HepG2 (cell line): ENCODE measurements around the gene CYP20A1. TPM values are rescaled to one million over a fixed set of nuclear protein-coding genes. Genes with fewer than 3 reads are reported as not detected.

Experiments used
- EHMT2 ChIP-seq: fragments of 200-600 bp; sonication (generic); IDR thresholded peaks from 2 replicates; pipeline ENCODE4 v1.7.0; 2017; ENCODE audit warnings: antibody characterized with exemption, low read depth, low read length, borderline replicate concordance
- ESRRA ChIP-seq: sonication (generic); formaldehyde crosslinking; IDR thresholded peaks from 2 replicates; pipeline ENCODE4 v1.5.1; 2020; ENCODE audit warnings: mild to moderate bottlenecking, low read depth, missing genetic modification reagents
- HBP1 ChIP-seq: IDR thresholded peaks from 2 replicates; pipeline ENCODE4 v1.6.1; 2016; ENCODE audit warnings: low read depth, control low read depth
- HNF4G ChIP-seq, 2 experiments: sonication (generic) in 1 of 2; formaldehyde crosslinking in 1 of 2; IDR thresholded peaks; 2 replicates each; pipeline versions ENCODE4 v1.4.0 to v1.6.1; 2011 to 2020; ENCODE audit warnings: borderline replicate concordance in 2 of 2, low read depth in 2 of 2, mild to moderate bottlenecking in 2 of 2, low read length in 1 of 2, missing genetic modification reagents in 1 of 2, moderate library complexity in 1 of 2
- KMT2A ChIP-seq: sonication (generic); formaldehyde crosslinking; IDR thresholded peaks from 2 replicates; pipeline ENCODE4 v1.4.0; 2020; ENCODE audit warnings: missing genetic modification reagents
- MBNL3 ChIP-seq: fragments of 250-450 bp; sonication (Bioruptor Pico); conservative IDR thresholded peaks from 2 replicates; pipeline ENCODE4 v1.8.0; 2022; ENCODE audit warnings: mild to moderate bottlenecking, inconsistent platforms
- NCOA5 ChIP-seq: sonication (generic); formaldehyde crosslinking; IDR thresholded peaks from 2 replicates; pipeline ENCODE4 v1.4.0; 2020; ENCODE audit warnings: missing genetic modification reagents
- NFE2L1 ChIP-seq: sonication (generic); formaldehyde crosslinking; IDR thresholded peaks from 2 replicates; pipeline ENCODE4 v1.4.0; 2020; ENCODE audit warnings: missing genetic modification reagents, mild to moderate bottlenecking, borderline replicate concordance
- PPARG ChIP-seq: conservative IDR thresholded peaks from 2 replicates; pipeline ENCODE4 v1.6.1; 2016; ENCODE audit warnings: missing biosample characterization, missing genetic modification reagents
- SNAPC2 ChIP-seq: sonication (generic); formaldehyde crosslinking; IDR thresholded peaks from 2 replicates; pipeline ENCODE4 v1.8.1; 2022; ENCODE audit warnings: mild to moderate bottlenecking, missing genetic modification reagents
- SRSF1 ChIP-seq: fragments of 200-400 bp; formaldehyde crosslinking; optimal IDR thresholded peaks from 2 replicates; pipeline ENCODE3; 2017; ENCODE audit warnings: mild to moderate bottlenecking, low read depth, low read length, moderate library complexity
- TP53 ChIP-seq: sonication (generic); formaldehyde crosslinking; conservative IDR thresholded peaks from 2 replicates; pipeline ENCODE4 v1.4.0; 2020; ENCODE audit warnings: missing genetic modification reagents
- TRIM24 ChIP-seq: sonication (generic); formaldehyde crosslinking; IDR thresholded peaks from 2 replicates; pipeline ENCODE4 v1.8.0; 2022; ENCODE audit warnings: mild to moderate bottlenecking, missing genetic modification reagents
- ZBTB20 ChIP-seq: sonication (generic); formaldehyde crosslinking; IDR thresholded peaks from 2 replicates; pipeline ENCODE4 v1.8.1; 2023; ENCODE audit warnings: missing genetic modification reagents, low read depth, mild to moderate bottlenecking, borderline replicate concordance
- ZBTB39 ChIP-seq: sonication (generic); formaldehyde crosslinking; IDR thresholded peaks from 2 replicates; pipeline ENCODE4 v1.5.0; 2020; ENCODE audit warnings: missing genetic modification reagents
- ZNF264 ChIP-seq: sonication (generic); formaldehyde crosslinking; IDR thresholded peaks from 2 replicates; pipeline ENCODE4 v1.4.0; 2020; ENCODE audit warnings: missing genetic modification reagents
- ZNF510 ChIP-seq: sonication (generic); formaldehyde crosslinking; IDR thresholded peaks from 2 replicates; pipeline ENCODE4 v1.4.0; 2020; ENCODE audit warnings: low read depth, mild to moderate bottlenecking, missing genetic modification reagents
- ZNF615 ChIP-seq: sonication (generic); formaldehyde crosslinking; IDR thresholded peaks from 2 replicates; pipeline ENCODE4 v1.5.0; 2020; ENCODE audit warnings: mild to moderate bottlenecking, missing genetic modification reagents, borderline replicate concordance
- polyA plus RNA-seq, 8 experiments: library from polyadenylated mRNA; depleted of rRNA in 3 of 8; stranded (reverse) in 7 of 8; unstranded in 1 of 8; fragments of >200 nt; fragmentation: Illumina TruSeq in 4 of 8; extraction: Trizol in 4 of 8; gene quantifications; 2 replicates each; pipeline versions ENCODE4 v1.2.1 to v1.2.3, GENCODE V29; 2011 to 2016; ENCODE audit warnings: low read depth in 4 of 8, missing spikeins in 1 of 8, mixed read lengths in 1 of 8; ENCODE audit not compliant: insufficient read depth in 1 of 8
- total RNA-seq, 5 experiments: library from RNA; depleted of rRNA; stranded (reverse); fragments of >200 nt; fragmentation: Illumina TruSeq; extraction: Trizol; gene quantifications; 2 replicates each; pipeline ENCODE4 v1.2.3, GENCODE V29; 2016; ENCODE audit warnings: low read depth in 1 of 5
- TF ChIP-seq, protein P1 (sequence below): sonication (generic); formaldehyde crosslinking; IDR thresholded peaks from 2 replicates; pipeline ENCODE4 v1.8.0; 2022; ENCODE audit warnings: missing genetic modification reagents, mild to moderate bottlenecking, moderate library complexity, borderline replicate concordance
- TF ChIP-seq, protein P2 (sequence below): sonication (generic); formaldehyde crosslinking; IDR thresholded peaks from 2 replicates; pipeline ENCODE4 v1.4.0; 2020; ENCODE audit warnings: missing genetic modification reagents

The CYP20A1 gene
- total and polyA plus RNA-seq, 2 of the 13 experiments (the other 11 are each of a cell fraction or from before 2014, with no cell fraction given) = 9.6 to 35.3 TPM

DNA sequence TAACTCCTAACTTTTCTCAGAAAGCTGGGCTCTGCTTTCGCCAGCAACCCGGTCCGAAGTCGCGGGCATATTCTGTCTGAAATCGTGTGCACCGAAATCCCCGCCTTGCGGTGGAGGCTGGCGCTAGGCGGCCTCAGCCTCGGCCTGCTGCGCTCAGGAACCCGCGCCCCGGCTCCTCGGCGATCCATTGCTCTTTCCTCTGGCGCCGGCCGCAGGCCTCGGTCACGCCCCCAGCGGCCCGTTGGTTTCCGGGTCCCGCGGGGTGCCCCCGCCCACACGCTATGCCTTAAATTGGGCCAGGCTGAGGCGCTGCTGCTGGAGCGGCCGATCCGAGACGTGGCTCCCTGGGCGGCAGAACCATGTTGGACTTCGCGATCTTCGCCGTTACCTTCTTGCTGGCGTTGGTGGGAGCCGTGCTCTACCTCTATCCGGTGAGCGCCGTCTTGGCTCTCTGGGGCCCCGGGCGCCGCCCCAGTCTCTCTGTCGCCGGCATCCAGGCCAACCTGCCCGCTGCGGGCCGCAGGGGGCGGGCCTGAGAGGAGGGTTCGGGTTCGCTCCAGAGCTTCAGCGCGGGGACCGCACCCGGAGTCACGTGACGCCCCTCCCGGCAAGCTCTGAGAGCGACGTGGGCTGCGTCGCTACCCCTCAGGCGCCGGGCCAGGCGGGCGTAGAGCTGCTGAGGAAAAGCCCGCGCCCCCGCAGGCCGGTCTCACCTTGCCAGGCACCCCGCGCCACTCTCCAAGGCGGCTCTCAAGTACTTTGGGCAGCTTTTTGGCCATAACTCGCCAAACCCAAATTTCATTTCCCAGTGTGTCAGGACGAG is at the start of gene CYP20A1 (continued):
- TF ChIP-seq ESRRA (CRISPR knock-in tag) (peak; percentile 71), MBNL3 (no peak), HNF4G (IDR thresholded peaks at IDR 0.05; ENCODE audit: borderline replicate concordance, low read depth, low read length) (peak; percentile 53; the same call in 1 of the 2 replicates), HNF4G (CRISPR knock-in tag; IDR thresholded peaks at IDR 0.05; ENCODE audit: borderline replicate concordance, low read depth) (no peak), TRIM24 (CRISPR knock-in tag) (no peak), SNAPC2 (CRISPR knock-in tag) (no peak; the same call in 1 of the 2 replicates), SRSF1 (peak; percentile 92), ZNF510 (peak; percentile 85; the same call in 1 of the 2 replicates), ZNF264 (CRISPR knock-in tag) (peak; percentile 79; the same call in 1 of the 2 replicates), NFE2L1 (CRISPR knock-in tag) (peak; percentile 73; the same call in 1 of the 2 replicates), EHMT2 (no peak), ZBTB20 (CRISPR knock-in tag) (peak; percentile 79), KMT2A (CRISPR knock-in tag) (peak; percentile 97), NCOA5 (no peak), HBP1 (CRISPR knock-in tag) (peak; percentile 81), PPARG (CRISPR knock-in tag) (peak; percentile 57), ZBTB39 (CRISPR knock-in tag) (peak; percentile 63; the same call in 1 of the 2 replicates), ZNF615 (peak; percentile 87; the same call in 1 of the 2 replicates), TP53 (CRISPR knock-in tag) (0 out of 2 replicates have a peak, but pooled peaks have one; percentile 74)
- TF ChIP-seq, protein P1, sequence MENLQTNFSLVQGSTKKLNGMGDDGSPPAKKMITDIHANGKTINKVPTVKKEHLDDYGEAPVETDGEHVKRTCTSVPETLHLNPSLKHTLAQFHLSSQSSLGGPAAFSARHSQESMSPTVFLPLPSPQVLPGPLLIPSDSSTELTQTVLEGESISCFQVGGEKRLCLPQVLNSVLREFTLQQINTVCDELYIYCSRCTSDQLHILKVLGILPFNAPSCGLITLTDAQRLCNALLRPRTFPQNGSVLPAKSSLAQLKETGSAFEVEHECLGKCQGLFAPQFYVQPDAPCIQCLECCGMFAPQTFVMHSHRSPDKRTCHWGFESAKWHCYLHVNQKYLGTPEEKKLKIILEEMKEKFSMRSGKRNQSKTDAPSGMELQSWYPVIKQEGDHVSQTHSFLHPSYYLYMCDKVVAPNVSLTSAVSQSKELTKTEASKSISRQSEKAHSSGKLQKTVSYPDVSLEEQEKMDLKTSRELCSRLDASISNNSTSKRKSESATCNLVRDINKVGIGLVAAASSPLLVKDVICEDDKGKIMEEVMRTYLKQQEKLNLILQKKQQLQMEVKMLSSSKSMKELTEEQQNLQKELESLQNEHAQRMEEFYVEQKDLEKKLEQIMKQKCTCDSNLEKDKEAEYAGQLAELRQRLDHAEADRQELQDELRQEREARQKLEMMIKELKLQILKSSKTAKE (CRISPR knock-in tag) = no peak
- TF ChIP-seq, protein P2, sequence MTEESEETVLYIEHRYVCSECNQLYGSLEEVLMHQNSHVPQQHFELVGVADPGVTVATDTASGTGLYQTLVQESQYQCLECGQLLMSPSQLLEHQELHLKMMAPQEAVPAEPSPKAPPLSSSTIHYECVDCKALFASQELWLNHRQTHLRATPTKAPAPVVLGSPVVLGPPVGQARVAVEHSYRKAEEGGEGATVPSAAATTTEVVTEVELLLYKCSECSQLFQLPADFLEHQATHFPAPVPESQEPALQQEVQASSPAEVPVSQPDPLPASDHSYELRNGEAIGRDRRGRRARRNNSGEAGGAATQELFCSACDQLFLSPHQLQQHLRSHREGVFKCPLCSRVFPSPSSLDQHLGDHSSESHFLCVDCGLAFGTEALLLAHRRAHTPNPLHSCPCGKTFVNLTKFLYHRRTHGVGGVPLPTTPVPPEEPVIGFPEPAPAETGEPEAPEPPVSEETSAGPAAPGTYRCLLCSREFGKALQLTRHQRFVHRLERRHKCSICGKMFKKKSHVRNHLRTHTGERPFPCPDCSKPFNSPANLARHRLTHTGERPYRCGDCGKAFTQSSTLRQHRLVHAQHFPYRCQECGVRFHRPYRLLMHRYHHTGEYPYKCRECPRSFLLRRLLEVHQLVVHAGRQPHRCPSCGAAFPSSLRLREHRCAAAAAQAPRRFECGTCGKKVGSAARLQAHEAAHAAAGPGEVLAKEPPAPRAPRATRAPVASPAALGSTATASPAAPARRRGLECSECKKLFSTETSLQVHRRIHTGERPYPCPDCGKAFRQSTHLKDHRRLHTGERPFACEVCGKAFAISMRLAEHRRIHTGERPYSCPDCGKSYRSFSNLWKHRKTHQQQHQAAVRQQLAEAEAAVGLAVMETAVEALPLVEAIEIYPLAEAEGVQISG (CRISPR knock-in tag) = peak; percentile 98
